Panc1 (cell line): Measurements from ENCODE around the gene C9orf43. TPM values are rescaled to one million over a fixed set of nuclear protein-coding genes. Genes with fewer than 3 reads are reported as not detected.
"Not testable (repeated sequence)": the region's sequence is repeated elsewhere in the genome, so short reads cannot be mapped to it uniquely, and the experiment has no call there.

Source experiments
- ATAC-seq: fragments of 200-7000 bp; cut with Tn5 transposase; 2 replicates; pipeline ENCODE4 v1.9.1; 2020; ENCODE audit warnings: mild to moderate bottlenecking, moderate library complexity
- BruUV-seq: library from RNA; stranded (reverse); fragments of 400-500 nt; replicated peaks from 2 replicates; lab custom pipeline; 2021; lab: Mats Ljungman, UMichigan
- CTCF ChIA-PET: fragments of 300-600 bp; sonication (Branson Sonifier 250); formaldehyde crosslinking; loops from one replicate; lab custom pipeline; 2022; ENCODE audit warnings: antibody characterized with exemption; lab: Charles Lee
- POLR2A ChIA-PET: fragments of 300-600 bp; sonication (Branson Sonifier 250); formaldehyde crosslinking; loops from one replicate; lab custom pipeline; 2022; ENCODE audit warnings: antibody characterized with exemption; lab: Charles Lee
- DNase-seq: peaks from one replicate; pipeline ENCODE4 v3.0.0-alpha.2; 2010; ENCODE audit warnings: low read depth, low spot score
- H3K27ac ChIP-seq: 2 replicates; pipeline ENCODE4 v1.5.1; 2011; ENCODE audit warnings: mild to moderate bottlenecking, low read length, inconsistent platforms
- H3K27me3 ChIP-seq: fragments of 200-500 bp; sonication (Bioruptor generic); 2 replicates; pipeline ENCODE4 v1.6.0; 2014; ENCODE audit warnings: low read length, inconsistent platforms; ENCODE audit not compliant: control insufficient read depth, insufficient read depth
- H3K36me3 ChIP-seq: fragments of 200-500 bp; sonication (Bioruptor generic); 2 replicates; pipeline ENCODE4 v1.5.1; 2014; ENCODE audit warnings: inconsistent platforms, mild to moderate bottlenecking, low read length, moderate library complexity; ENCODE audit not compliant: control insufficient read depth, insufficient read depth
- H3K4me1 ChIP-seq: 2 replicates; pipeline ENCODE4 v1.5.1; 2011; ENCODE audit warnings: inconsistent platforms, mild to moderate bottlenecking, low read length, moderate library complexity; ENCODE audit not compliant: control insufficient read depth, insufficient read depth
- H3K4me3 ChIP-seq, 2 experiments: 2 replicates each; pipeline ENCODE4 v1.5.1; 2011 to 2012; ENCODE audit warnings: low read depth in 2 of 2, low read length in 2 of 2, mild to moderate bottlenecking in 2 of 2, inconsistent platforms in 1 of 2, moderate library complexity in 1 of 2
- H3K9me3 ChIP-seq: fragments of 200-500 bp; sonication (Bioruptor generic); 2 replicates; pipeline ENCODE4 v1.5.1; 2014; ENCODE audit warnings: low read depth, mild to moderate bottlenecking, inconsistent platforms, low read length, moderate library complexity; ENCODE audit not compliant: control insufficient read depth, insufficient read depth
- POLR2AphosphoS5 ChIP-seq: IDR thresholded peaks from 2 replicates; pipeline ENCODE4 v1.6.1; 2012; ENCODE audit warnings: mild to moderate bottlenecking, low read depth, low read length, moderate library complexity
- SIN3A ChIP-seq: IDR thresholded peaks from 2 replicates; pipeline ENCODE4 v1.6.1; 2012; ENCODE audit warnings: low read depth, mild to moderate bottlenecking, low read length, moderate library complexity, borderline replicate concordance; ENCODE audit not compliant: insufficient read depth
- TCF7L2 ChIP-seq: IDR thresholded peaks from 2 replicates; pipeline ENCODE4 v1.6.1; 2011; ENCODE audit warnings: mild to moderate bottlenecking, low read depth, low read length, inconsistent platforms
- in situ Hi-C: cut with HindIII; loops from 2 replicates; pipeline ENCODE4 v1.10.0; 2016; ENCODE audit warnings: low sequenced_read_pairs, low pct_unique_long_range_greater_than_20kb
- intact Hi-C: fragments of 100-400 bp; cut with micrococcal nuclease; formaldehyde crosslinking; loops from one replicate; pipeline ENCODE4 v1.10.0; 2022; ENCODE audit not compliant: unreplicated experiment
- total RNA-seq: library from RNA; stranded (reverse); gene quantifications from one replicate; pipeline ENCODE4 v1.2.1, GENCODE V29; 2021; ENCODE audit not compliant: unreplicated experiment
- TF ChIP-seq, protein P1 (sequence below), 2 experiments: IDR thresholded peaks; 2 replicates each; pipeline ENCODE4 v1.6.1; 2011 to 2012; ENCODE audit warnings: low read depth in 2 of 2, control low read depth in 1 of 2, low read length in 1 of 2, mild to moderate bottlenecking in 1 of 2, moderate library complexity in 1 of 2; ENCODE audit not compliant: insufficient read depth in 1 of 2
- TF ChIP-seq, protein P2 (sequence below): fragments of 450-650 bp; IDR thresholded peaks from 2 replicates; pipeline ENCODE4 v1.5.1; 2017; ENCODE audit warnings: mild to moderate bottlenecking

The C9orf43 gene
- total RNA-seq, 1 experiment from 2014 or later = 1.2 TPM

DNA sequence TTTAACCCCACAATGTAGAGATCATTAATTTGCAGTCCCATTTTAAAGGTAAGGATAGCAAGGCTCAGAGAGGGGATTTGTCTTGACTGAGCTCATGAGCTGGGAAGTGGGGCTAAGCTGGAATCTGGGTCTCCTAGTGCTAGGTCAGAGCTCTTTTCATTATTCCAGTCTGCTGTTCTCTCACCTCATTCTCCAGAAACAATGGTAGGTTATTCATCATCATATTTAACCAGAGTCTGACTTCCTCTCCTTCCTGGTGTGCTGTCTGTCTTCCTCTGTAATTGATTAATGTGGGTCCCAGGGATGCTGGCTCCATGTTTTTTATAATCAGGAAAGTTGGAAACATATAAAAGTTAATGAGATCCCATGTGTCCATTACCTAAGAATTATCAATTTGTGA, 20.6 kb downstream of the C9orf43 start:
- BruUV-seq = no TSS peak
- in situ Hi-C loops (no loop called here), intact Hi-C loops (no loop called here)
- no peaks in the 10 kb centered on the region for H3K27me3 ChIP-seq
- H3K4me3 ChIP-seq = no peak overlapping the region
- H3K27ac ChIP-seq = no peak overlapping the region
- no peak for ATAC-seq
- ChIA-PET CTCF (no interaction called here), POLR2A (no interaction called here)
- H3K9me3 ChIP-seq = no peaks in the 10 kb centered on the region
- H3K36me3 ChIP-seq = no peaks in the 10 kb centered on the region
- no peaks in the 10 kb centered on the region for H3K4me1 ChIP-seq
- TF ChIP-seq, protein P1, sequence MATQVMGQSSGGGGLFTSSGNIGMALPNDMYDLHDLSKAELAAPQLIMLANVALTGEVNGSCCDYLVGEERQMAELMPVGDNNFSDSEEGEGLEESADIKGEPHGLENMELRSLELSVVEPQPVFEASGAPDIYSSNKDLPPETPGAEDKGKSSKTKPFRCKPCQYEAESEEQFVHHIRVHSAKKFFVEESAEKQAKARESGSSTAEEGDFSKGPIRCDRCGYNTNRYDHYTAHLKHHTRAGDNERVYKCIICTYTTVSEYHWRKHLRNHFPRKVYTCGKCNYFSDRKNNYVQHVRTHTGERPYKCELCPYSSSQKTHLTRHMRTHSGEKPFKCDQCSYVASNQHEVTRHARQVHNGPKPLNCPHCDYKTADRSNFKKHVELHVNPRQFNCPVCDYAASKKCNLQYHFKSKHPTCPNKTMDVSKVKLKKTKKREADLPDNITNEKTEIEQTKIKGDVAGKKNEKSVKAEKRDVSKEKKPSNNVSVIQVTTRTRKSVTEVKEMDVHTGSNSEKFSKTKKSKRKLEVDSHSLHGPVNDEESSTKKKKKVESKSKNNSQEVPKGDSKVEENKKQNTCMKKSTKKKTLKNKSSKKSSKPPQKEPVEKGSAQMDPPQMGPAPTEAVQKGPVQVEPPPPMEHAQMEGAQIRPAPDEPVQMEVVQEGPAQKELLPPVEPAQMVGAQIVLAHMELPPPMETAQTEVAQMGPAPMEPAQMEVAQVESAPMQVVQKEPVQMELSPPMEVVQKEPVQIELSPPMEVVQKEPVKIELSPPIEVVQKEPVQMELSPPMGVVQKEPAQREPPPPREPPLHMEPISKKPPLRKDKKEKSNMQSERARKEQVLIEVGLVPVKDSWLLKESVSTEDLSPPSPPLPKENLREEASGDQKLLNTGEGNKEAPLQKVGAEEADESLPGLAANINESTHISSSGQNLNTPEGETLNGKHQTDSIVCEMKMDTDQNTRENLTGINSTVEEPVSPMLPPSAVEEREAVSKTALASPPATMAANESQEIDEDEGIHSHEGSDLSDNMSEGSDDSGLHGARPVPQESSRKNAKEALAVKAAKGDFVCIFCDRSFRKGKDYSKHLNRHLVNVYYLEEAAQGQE (IDR thresholded peaks at IDR 0.05; ENCODE audit: insufficient read depth in 1 of 2, low read depth in 2 of 2, low read length in 1 of 2) = no peak
- TF ChIP-seq POLR2AphosphoS5 (no peak), SIN3A (no peak), TCF7L2 (no peak)
- TF ChIP-seq, protein P2, sequence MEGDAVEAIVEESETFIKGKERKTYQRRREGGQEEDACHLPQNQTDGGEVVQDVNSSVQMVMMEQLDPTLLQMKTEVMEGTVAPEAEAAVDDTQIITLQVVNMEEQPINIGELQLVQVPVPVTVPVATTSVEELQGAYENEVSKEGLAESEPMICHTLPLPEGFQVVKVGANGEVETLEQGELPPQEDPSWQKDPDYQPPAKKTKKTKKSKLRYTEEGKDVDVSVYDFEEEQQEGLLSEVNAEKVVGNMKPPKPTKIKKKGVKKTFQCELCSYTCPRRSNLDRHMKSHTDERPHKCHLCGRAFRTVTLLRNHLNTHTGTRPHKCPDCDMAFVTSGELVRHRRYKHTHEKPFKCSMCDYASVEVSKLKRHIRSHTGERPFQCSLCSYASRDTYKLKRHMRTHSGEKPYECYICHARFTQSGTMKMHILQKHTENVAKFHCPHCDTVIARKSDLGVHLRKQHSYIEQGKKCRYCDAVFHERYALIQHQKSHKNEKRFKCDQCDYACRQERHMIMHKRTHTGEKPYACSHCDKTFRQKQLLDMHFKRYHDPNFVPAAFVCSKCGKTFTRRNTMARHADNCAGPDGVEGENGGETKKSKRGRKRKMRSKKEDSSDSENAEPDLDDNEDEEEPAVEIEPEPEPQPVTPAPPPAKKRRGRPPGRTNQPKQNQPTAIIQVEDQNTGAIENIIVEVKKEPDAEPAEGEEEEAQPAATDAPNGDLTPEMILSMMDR = no peak
- no peak for DNase-seq

DNA sequence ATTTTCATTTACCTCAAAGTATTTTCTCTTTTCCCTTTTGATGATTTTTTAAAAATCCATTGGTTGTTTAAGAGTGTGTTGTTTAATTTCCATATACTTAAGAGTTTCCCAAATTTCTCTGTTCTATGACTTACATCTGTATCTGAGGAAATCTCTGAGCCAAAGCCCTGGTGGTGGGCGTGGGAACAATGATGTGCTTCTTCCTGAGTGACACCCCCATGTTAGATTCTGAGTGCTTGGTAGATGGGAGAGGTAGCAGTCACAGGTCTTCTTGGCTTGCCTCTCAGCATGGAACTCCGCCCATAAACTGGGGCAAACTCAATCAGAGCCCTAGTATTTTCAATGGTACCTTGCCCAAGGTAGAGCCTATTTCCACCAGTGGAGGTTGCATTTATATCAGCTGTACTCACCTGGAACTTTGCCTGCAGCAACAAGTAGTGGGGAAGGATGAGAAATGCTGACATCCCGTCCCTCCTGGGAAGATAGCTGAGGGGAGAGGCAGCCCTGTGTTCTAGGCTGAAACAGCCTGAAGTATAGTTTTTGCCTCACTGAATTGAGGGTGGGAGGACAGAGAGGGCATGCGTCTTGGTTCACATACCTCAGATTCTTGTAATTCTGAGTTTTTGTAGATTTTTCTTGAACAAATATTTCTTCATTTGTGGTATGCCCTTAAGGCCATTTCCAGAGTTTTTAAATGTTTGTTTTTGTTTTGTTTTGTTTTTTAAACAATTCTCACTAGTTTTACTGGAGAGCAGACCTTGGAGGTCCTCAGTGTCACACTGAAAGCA, 26.4 kb downstream of the C9orf43 start:
- no peaks in the 10 kb centered on the region for H3K9me3 ChIP-seq
- no peaks in the 10 kb centered on the region for H3K4me1 ChIP-seq
- POLR2A ChIA-PET = no interaction called here
- intact Hi-C loops = no loop called here
- CTCF ChIA-PET = no interaction called here
- H3K36me3 ChIP-seq = no peaks in the 10 kb centered on the region
- ATAC-seq (no peak), DNase-seq (no peak)
- no peak overlapping the region for H3K4me3 ChIP-seq
- no peak overlapping the region for H3K27ac ChIP-seq
- in situ Hi-C loops = no loop called here
- TF ChIP-seq POLR2AphosphoS5 = no peak
- no TSS peak for BruUV-seq
- H3K27me3 ChIP-seq = no peaks in the 10 kb centered on the region

DNA sequence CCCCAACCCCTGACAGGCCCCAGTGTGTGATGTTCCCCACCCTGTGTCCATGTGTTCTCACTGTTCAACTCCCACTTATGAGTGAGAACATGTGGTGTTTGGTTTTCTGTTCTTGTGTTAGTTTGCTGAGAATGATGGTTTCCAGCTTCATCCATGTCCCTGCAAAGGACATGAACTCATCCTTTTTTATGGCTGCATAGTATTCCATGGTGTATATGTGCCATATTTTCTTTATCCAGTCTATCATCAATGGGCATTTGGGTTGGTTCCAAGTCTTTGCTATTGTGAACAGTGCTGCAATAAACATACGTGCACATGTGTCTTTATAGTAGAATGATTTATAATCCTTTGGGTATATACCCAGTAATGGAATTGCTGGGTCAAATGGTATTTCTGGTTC, 27.2 kb downstream of the C9orf43 start:
- H3K4me3 ChIP-seq, ATAC-seq, H3K9me3 ChIP-seq, H3K27me3 ChIP-seq, H3K27ac ChIP-seq, POLR2A ChIA-PET, H3K36me3 ChIP-seq, in situ Hi-C loops, CTCF ChIA-PET, intact Hi-C loops, DNase-seq, H3K4me1 ChIP-seq, BruUV-seq: not testable (repeated sequence)
